Upper lobe of left lung (tissue), 4 donors: ENCODE results near the gene ZNF362.

Experiments used
- EP300 ChIP-seq, 4 donors: sonication (generic); formaldehyde crosslinking; IDR thresholded peaks; one replicate each; pipeline ENCODE4 v1.5.1; 2017; ENCODE audit warnings: antibody characterized with exemption in 4 of 4, control low read depth in 2 of 4
- POLR2A ChIP-seq, 4 donors: fragments of 450-650 bp; IDR thresholded peaks; one replicate each; pipeline ENCODE4 v1.5.1; 2016 to 2017; ENCODE audit warnings: antibody characterized with exemption in 4 of 4, mild to moderate bottlenecking in 2 of 4
- TF ChIP-seq, protein P1 (sequence below), 6 experiments: fragments of 450-650 bp in 4 of 6; fragments of 200-600 bp in 2 of 6; sonication (generic) in 2 of 6; IDR thresholded peaks; one replicate each; pipeline ENCODE4 v1.5.1; 2016 to 2019; ENCODE audit warnings: antibody characterized with exemption in 6 of 6

DNA sequence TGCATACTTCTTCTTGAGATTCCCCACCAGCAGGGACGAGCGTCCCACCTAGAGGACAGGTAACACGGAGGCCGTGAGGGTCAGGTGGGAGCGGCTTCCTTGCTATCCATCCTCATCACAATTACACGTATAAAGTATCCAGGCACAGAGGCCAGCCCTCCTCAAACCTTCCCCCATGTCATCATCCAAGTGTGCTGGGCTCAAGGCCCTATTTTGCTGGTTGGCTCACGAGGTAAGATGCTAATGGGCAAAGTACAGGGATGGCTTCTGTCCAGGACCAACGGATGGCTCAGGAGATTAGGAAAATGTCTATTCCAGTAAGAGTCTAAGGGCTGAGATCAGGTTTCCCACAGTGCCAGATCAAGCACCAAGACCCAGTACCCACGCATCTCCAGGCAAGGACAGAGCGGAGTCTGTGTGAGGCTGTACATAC, 76.1 kb downstream of the ZNF362 start:
- TF ChIP-seq, protein P1, sequence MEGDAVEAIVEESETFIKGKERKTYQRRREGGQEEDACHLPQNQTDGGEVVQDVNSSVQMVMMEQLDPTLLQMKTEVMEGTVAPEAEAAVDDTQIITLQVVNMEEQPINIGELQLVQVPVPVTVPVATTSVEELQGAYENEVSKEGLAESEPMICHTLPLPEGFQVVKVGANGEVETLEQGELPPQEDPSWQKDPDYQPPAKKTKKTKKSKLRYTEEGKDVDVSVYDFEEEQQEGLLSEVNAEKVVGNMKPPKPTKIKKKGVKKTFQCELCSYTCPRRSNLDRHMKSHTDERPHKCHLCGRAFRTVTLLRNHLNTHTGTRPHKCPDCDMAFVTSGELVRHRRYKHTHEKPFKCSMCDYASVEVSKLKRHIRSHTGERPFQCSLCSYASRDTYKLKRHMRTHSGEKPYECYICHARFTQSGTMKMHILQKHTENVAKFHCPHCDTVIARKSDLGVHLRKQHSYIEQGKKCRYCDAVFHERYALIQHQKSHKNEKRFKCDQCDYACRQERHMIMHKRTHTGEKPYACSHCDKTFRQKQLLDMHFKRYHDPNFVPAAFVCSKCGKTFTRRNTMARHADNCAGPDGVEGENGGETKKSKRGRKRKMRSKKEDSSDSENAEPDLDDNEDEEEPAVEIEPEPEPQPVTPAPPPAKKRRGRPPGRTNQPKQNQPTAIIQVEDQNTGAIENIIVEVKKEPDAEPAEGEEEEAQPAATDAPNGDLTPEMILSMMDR (IDR thresholded peaks at IDR 0.05): no peak
- TF ChIP-seq POLR2A (IDR thresholded peaks at IDR 0.05) (no peak), EP300 (IDR thresholded peaks at IDR 0.05) (no peak)
